OCI-LY7 (cell line): ENCODE results near the gene ARHGAP23.

Experiments used
- EZH2phosphoT487 ChIP-seq: fragments of 200-600 bp; sonication (generic); IDR thresholded peaks from 2 replicates; pipeline ENCODE4 v1.6.1; 2018; ENCODE audit warnings: low read depth, borderline replicate concordance, mild to moderate bottlenecking, mixed run types, antibody characterized with exemption, low read length, moderate library complexity, mixed read lengths
- TF ChIP-seq, protein P1 (sequence below): fragments of 200-600 bp; sonication (generic); conservative IDR thresholded peaks from 2 replicates; pipeline ENCODE4 v1.5.1; 2014; ENCODE audit warnings: mild to moderate bottlenecking, antibody characterized with exemption, low read length, moderate library complexity, mixed read lengths

DNA sequence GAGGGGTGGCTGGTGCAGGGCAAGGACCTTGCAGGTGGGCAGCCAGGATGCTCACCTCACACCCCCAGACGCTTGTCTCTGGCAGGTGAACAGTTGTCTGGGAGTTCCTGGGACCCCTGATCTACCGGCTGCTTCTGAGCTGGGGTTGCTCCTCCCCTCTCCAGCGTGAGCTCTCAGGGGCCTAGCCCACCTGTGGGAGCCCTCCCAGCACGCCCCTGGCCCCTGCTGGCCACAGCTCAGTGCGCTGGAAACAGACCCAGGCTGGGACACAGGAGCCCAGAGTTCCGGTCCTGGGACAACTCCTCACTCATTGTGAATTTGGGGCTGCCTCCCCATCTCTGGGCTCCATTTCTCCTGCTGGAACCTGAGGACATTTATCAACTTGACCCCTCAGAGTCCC, 30.3 kb downstream of the ARHGAP23 start:
- TF ChIP-seq, protein P1, sequence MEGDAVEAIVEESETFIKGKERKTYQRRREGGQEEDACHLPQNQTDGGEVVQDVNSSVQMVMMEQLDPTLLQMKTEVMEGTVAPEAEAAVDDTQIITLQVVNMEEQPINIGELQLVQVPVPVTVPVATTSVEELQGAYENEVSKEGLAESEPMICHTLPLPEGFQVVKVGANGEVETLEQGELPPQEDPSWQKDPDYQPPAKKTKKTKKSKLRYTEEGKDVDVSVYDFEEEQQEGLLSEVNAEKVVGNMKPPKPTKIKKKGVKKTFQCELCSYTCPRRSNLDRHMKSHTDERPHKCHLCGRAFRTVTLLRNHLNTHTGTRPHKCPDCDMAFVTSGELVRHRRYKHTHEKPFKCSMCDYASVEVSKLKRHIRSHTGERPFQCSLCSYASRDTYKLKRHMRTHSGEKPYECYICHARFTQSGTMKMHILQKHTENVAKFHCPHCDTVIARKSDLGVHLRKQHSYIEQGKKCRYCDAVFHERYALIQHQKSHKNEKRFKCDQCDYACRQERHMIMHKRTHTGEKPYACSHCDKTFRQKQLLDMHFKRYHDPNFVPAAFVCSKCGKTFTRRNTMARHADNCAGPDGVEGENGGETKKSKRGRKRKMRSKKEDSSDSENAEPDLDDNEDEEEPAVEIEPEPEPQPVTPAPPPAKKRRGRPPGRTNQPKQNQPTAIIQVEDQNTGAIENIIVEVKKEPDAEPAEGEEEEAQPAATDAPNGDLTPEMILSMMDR: no peak
- no peak for TF ChIP-seq EZH2phosphoT487
